Thyroid gland (tissue), 4 donors: Measurements from ENCODE around the gene ZFYVE21.

Experiments used
- POLR2A ChIP-seq, 2 donors: fragments of 450-650 bp; IDR thresholded peaks; one replicate each; pipeline ENCODE4 v1.6.1; 2017; ENCODE audit warnings: antibody characterized with exemption in 2 of 2, mild to moderate bottlenecking in 2 of 2, moderate library complexity in 1 of 2
- TF ChIP-seq, protein P1 (sequence below), 6 experiments: fragments of 200-600 bp in 3 of 6; fragments of 450-650 bp in 3 of 6; sonication (generic) in 3 of 6; IDR thresholded peaks; one replicate each; pipeline ENCODE4 v1.5.1; 2016 to 2019; ENCODE audit warnings: antibody characterized with exemption in 6 of 6, mild to moderate bottlenecking in 2 of 6, inconsistent platforms in 1 of 6, moderate library complexity in 1 of 6

DNA sequence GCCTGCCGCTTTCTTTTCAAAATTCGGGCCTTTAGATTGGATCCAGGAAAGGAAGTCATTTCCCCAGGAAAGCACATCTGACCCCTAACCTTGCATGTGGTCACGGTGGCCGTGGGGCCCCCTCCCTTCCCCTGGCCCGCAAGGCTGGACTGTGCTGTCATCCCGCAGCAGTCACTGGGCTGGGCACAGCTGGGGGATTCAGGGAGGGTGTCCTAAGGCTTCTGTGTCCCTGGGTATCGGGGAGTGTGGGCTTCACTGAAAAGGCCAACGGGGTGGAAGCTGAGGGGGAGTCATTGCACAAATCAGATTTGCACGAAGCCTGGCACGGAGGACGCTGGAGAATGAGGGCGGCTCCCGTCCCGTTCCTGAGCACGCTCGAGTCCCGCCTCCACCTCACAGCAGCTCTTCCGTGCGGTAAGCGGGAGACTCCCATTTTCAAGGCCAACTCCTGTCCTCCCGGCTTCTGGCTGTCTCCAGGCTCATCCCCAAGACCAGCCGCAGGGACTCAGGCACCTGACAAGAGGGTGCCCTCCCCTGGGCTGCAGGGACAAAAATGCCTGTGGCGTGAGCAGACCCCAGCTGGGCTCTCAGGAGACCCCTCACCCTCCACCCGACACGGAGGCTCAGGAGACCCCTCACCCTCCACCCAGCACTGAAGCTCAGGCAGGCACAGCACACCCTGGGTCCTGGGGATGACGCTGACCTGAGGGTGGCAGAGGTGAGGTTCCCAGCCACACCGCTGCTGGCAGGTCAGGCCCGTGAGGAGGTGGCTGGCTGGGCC is 9.9 kb upstream of the ZFYVE21 start:
- TF ChIP-seq, protein P1, sequence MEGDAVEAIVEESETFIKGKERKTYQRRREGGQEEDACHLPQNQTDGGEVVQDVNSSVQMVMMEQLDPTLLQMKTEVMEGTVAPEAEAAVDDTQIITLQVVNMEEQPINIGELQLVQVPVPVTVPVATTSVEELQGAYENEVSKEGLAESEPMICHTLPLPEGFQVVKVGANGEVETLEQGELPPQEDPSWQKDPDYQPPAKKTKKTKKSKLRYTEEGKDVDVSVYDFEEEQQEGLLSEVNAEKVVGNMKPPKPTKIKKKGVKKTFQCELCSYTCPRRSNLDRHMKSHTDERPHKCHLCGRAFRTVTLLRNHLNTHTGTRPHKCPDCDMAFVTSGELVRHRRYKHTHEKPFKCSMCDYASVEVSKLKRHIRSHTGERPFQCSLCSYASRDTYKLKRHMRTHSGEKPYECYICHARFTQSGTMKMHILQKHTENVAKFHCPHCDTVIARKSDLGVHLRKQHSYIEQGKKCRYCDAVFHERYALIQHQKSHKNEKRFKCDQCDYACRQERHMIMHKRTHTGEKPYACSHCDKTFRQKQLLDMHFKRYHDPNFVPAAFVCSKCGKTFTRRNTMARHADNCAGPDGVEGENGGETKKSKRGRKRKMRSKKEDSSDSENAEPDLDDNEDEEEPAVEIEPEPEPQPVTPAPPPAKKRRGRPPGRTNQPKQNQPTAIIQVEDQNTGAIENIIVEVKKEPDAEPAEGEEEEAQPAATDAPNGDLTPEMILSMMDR (IDR thresholded peaks at IDR 0.05), result no peak
- TF ChIP-seq POLR2A (IDR thresholded peaks at IDR 0.05), result no peak
